ENCODE data around the gene GRIN2A. TPM values are rescaled to one million over a fixed set of nuclear protein-coding genes. Genes with fewer than 3 reads are reported as not detected.

The GRIN2A gene
- total and polyA plus RNA-seq, 2 of the 8 experiments (the other 6 are each of a cell fraction or from before 2014, with no cell fraction given) = 0.18 to 1.8 TPM

GRCh38 chr16:9739301-9739700, 442.9 kb downstream of the GRIN2A start:
- H3K79me1 ChIP-seq (ENCODE audit: low read depth, low read length) = no peaks in the 10 kb centered on the region
- POLR2A ChIA-PET (ENCODE audit: partially characterized antibody) = no interaction called here

More at GRCh38 chr16:9739301-9739700, 442.9 kb downstream of the GRIN2A start:
- Histone ChIP-seq H4K20me1 (replicated peaks in 1 of 2; ENCODE audit: control insufficient read depth in 1 of 2, insufficient read depth in 2 of 2, low read length in 2 of 2) (no peaks in the 10 kb centered on the region), H3K27me3 (replicated peaks in 1 of 4; ENCODE audit: control insufficient read depth in 3 of 4, extremely low read depth in 1 of 4, insufficient read depth in 3 of 4, low read length in 3 of 4) (peaks cover 0 to 1% (median 0%) of the 10 kb centered on the region in 4 experiments; a peak in 1 of 7 replicates), H3K36me3 (ENCODE audit: control insufficient read depth in 2 of 4, insufficient read depth in 4 of 4, low read length in 3 of 4) (0 out of 8 replicates have a peak, but pooled peaks cover 0 to 2% (median 0%) of the 10 kb centered on the region in 4 experiments), H4K8ac (ENCODE audit: extremely low read depth, insufficient read depth, low read length) (no peak overlapping the region), H3K4ac (replicated peaks; ENCODE audit: insufficient read length, low read depth, low read length) (no peak overlapping the region), H2BK20ac (ENCODE audit: low read length) (no peak overlapping the region), H3K14ac (ENCODE audit: insufficient read length) (no peak overlapping the region), H4K5ac (ENCODE audit: insufficient read length, low read depth, low read length) (no peak overlapping the region), H2BK12ac (ENCODE audit: low read depth, low read length) (no peak overlapping the region), H3K79me2 (ENCODE audit: control insufficient read depth in 1 of 2, insufficient read depth in 2 of 2, low read length in 2 of 2) (no peaks in the 10 kb centered on the region), H4K91ac (replicated peaks; ENCODE audit: insufficient read length, low read length) (no peak overlapping the region), H2BK5ac (ENCODE audit: low read depth, low read length) (no peak overlapping the region), H3K56ac (replicated peaks; ENCODE audit: insufficient read length, low read depth, low read length) (no peak overlapping the region), H3K4me2 (ENCODE audit: insufficient read depth in 1 of 2, low read depth in 2 of 2, low read length in 2 of 2) (no peak overlapping the region), H3K23ac (ENCODE audit: insufficient read length) (no peak overlapping the region), H2AK5ac (ENCODE audit: low read depth, low read length) (no peak overlapping the region), H3K9ac (replicated peaks in 1 of 4; ENCODE audit: extremely low read depth in 1 of 4, low read depth in 3 of 4, low read length in 3 of 4) (no peak overlapping the region), H3K27ac (ENCODE audit: low read depth, low read length) (no peak overlapping the region), H2BK15ac (ENCODE audit: low read length) (no peak overlapping the region), H2BK120ac (replicated peaks; ENCODE audit: low read depth, low read length) (no peak overlapping the region), H3K4me1 (replicated peaks in 1 of 4; ENCODE audit: control insufficient read depth in 3 of 4, insufficient read depth in 4 of 4, low read length in 3 of 4) (no peaks in the 10 kb centered on the region), H3K9me3 (ENCODE audit: insufficient read depth in 2 of 2, low read depth in 1 of 2, low read length in 1 of 2) (no peaks in the 10 kb centered on the region), H3K18ac (ENCODE audit: extremely low read depth, low read length) (no peak overlapping the region), H2AFZ (ENCODE audit: low read length) (no peak overlapping the region), H3K23me2 (ENCODE audit: low read depth, low read length) (no peaks in the 10 kb centered on the region; the same call in 1 of the 2 replicates), H3K4me3 (ENCODE audit: extremely low read depth in 1 of 4, insufficient read depth in 2 of 4, low read depth in 3 of 4, low read length in 4 of 4) (no peak overlapping the region)
- DNase-seq (ENCODE audit: low read depth in 1 of 2, low spot score in 2 of 2) = no peak
- no peak for FAIRE-seq
- CTCF ChIA-PET (ENCODE audit: partially characterized antibody) = interaction anchor here (1.6 kb wide), 1 partner anchor 44 kb away, joined by 5 read pairs; no protein-coding TSS in a partner anchor
- WGBS, 2 experiments (ENCODE audit: extremely low coverage in 1 of 2, insufficient coverage in 1 of 2, insufficient read length in 1 of 2, insufficient replicate concordance in 2 of 2, low coverage in 1 of 2, low lambda C conversion rate in 2 of 2, missing lambda C conversion rate in 1 of 2) = 95% methylated on average over 6 of the region's 6 CpGs; no CpG with 5 or more reads in 1 of the 2 experiments
- TF ChIP-seq SP2 (IDR thresholded peaks at IDR 0.05; ENCODE audit: low read length) = no peak
- TF ChIP-seq CTBP2 (IDR thresholded peaks at IDR 0.05; ENCODE audit: borderline replicate concordance, insufficient read depth, insufficient read length, low read length) = no peak
